DND-41 (cell line): ENCODE results near the gene KCNQ5.

Experiments
- EZH2 ChIP-seq: IDR thresholded peaks from 3 replicates; pipeline ENCODE4 v1.6.1; 2012; ENCODE audit warnings: borderline replicate concordance, low read depth, mild to moderate bottlenecking, moderate library complexity, low read length, inconsistent platforms; ENCODE audit not compliant: severe bottlenecking
- TF ChIP-seq, protein P1 (sequence below): IDR thresholded peaks from 2 replicates; pipeline ENCODE4 v1.5.1; 2012; ENCODE audit warnings: borderline replicate concordance, low read length, moderate library complexity, mild to moderate bottlenecking; ENCODE audit not compliant: poor library complexity, severe bottlenecking; ENCODE audit errors: extremely low read depth

DNA sequence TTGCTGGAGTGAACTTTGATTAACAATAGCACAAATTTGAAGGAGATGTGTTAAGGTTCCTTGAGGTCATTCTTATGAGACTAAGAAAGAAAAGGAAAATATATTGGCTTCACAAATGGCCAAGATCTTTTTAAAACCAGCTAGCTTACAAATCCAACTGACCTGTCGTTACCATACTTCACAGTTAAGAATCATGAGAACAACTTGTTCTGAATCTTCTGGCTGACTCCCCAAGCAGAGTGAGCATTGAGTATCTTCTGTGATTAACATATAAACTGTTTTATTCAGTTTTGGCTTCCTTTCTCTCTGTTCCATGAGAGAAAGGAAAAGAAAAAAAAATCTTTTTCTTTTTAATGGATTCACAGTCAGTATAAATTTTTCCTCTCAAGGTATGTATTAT lies 326.3 kb downstream of the KCNQ5 start:
- TF ChIP-seq, protein P1, sequence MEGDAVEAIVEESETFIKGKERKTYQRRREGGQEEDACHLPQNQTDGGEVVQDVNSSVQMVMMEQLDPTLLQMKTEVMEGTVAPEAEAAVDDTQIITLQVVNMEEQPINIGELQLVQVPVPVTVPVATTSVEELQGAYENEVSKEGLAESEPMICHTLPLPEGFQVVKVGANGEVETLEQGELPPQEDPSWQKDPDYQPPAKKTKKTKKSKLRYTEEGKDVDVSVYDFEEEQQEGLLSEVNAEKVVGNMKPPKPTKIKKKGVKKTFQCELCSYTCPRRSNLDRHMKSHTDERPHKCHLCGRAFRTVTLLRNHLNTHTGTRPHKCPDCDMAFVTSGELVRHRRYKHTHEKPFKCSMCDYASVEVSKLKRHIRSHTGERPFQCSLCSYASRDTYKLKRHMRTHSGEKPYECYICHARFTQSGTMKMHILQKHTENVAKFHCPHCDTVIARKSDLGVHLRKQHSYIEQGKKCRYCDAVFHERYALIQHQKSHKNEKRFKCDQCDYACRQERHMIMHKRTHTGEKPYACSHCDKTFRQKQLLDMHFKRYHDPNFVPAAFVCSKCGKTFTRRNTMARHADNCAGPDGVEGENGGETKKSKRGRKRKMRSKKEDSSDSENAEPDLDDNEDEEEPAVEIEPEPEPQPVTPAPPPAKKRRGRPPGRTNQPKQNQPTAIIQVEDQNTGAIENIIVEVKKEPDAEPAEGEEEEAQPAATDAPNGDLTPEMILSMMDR = no peak
- TF ChIP-seq EZH2 = no peak
